SKM-1 (cell line): ENCODE results near the gene ZNRD2.

ENCODE experiments used
- DNase-seq: peaks from one replicate; lab custom pipeline; 2025; ENCODE audit not compliant: unreplicated experiment; lab: John Stamatoyannopoulos, UW

Gene ZNRD2

GRCh38 chr11:65572356-65573051 is 2.2 kb downstream of the ZNRD2 start, which contains the start of gene FAM89B:
Gene FAM89B (plus strand): TSS chr11:65572538. CDS start chr11:65572670, 132 bp downstream.
- DNase-seq, result peak; percentile 73

- no peak for DNase-seq
Observed at GRCh38 chr11:65573391-65574079, 3.3 kb downstream of the ZNRD2 start.

- DNase-seq, result peak; percentile 97
Observed at GRCh38 chr11:65574109-65574810, 4.0 kb downstream of the ZNRD2 start.

GRCh38 chr11:65574811-65575567 is 4.7 kb downstream of the ZNRD2 start:
- no peak for DNase-seq

- peak; percentile 48 for DNase-seq
Observed at GRCh38 chr11:65575568-65576231, 5.4 kb downstream of the ZNRD2 start, which contains the start of gene EHBP1L1. Gene EHBP1L1 (plus strand): TSS chr11:65576053. CDS start chr11:65576303, 250 bp downstream.

- no peak for DNase-seq
Observed at GRCh38 chr11:65576232-65576866, 6.1 kb downstream of the ZNRD2 start.

GRCh38 chr11:65576867-65577755 is 6.8 kb downstream of the ZNRD2 start:
- peak; percentile 29 for DNase-seq

GRCh38 chr11:65577756-65578109 is 7.5 kb downstream of the ZNRD2 start:
- no peak for DNase-seq

GRCh38 chr11:65578134-65578533 is 7.9 kb downstream of the ZNRD2 start:
- no peak for DNase-seq

- no peak for DNase-seq
Observed at GRCh38 chr11:65578667-65579066, 8.4 kb downstream of the ZNRD2 start.

GRCh38 chr11:65579291-65579690 is 9.0 kb downstream of the ZNRD2 start:
- DNase-seq, result no peak

- DNase-seq, result no peak
Observed at GRCh38 chr11:65580031-65580692, 9.9 kb downstream of the ZNRD2 start.

- DNase-seq, result no peak
Observed at GRCh38 chr11:65580756-65581155, 10.5 kb downstream of the ZNRD2 start.

- DNase-seq, result no peak
Observed at GRCh38 chr11:65581928-65582327, 11.7 kb downstream of the ZNRD2 start.

- DNase-seq, result no peak
Observed at GRCh38 chr11:65583589-65583988, 13.3 kb downstream of the ZNRD2 start.

GRCh38 chr11:65584106-65584505 is 13.8 kb downstream of the ZNRD2 start:
- no peak for DNase-seq

- no peak for DNase-seq
Observed at GRCh38 chr11:65584723-65585171, 14.5 kb downstream of the ZNRD2 start.

- DNase-seq, result no peak
Observed at GRCh38 chr11:65585396-65586246, 15.3 kb downstream of the ZNRD2 start.
